ENCODE measurements around the gene VPS26B. TPM values are rescaled to one million over a fixed set of nuclear protein-coding genes. Genes with fewer than 3 reads are reported as not detected.

Gene VPS26B
- total and polyA plus RNA-seq, 2 experiments from 2014 or later = 10.1 to 29.1 TPM

DNA sequence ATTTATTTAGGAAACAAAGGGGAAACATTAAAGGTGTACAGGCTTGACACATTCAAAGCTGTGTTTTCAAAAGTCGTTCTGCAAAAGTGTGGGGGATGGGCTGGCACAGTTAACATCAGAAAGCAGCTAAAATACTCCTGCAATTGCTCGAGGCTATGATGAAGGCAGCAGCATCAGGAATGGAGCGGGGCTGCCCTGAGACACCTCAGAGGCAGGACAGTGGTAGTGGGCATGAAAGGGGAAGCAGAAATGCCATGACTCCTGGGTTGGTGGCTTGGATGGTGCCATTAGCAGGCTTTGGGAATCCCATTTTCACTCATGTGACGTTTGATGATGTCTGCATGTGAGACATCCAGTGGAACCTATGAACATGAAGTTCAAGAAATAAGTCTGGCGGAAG lies 1.4 kb upstream of the VPS26B start (continued):
- TF ChIP-seq EZH2phosphoT487 (IDR thresholded peaks at IDR 0.05; ENCODE audit: unreplicated experiment) (no peak), POLR2AphosphoS5 (IDR thresholded peaks at IDR 0.05; ENCODE audit: low read depth) (no peak), CREB1 (CRISPR knock-in tag; IDR thresholded peaks at IDR 0.05; ENCODE audit: low read depth) (no peak), STAT1 (IDR thresholded peaks at IDR 0.05; ENCODE audit: unreplicated experiment) (no peak)
- TF ChIP-seq, protein P1, sequence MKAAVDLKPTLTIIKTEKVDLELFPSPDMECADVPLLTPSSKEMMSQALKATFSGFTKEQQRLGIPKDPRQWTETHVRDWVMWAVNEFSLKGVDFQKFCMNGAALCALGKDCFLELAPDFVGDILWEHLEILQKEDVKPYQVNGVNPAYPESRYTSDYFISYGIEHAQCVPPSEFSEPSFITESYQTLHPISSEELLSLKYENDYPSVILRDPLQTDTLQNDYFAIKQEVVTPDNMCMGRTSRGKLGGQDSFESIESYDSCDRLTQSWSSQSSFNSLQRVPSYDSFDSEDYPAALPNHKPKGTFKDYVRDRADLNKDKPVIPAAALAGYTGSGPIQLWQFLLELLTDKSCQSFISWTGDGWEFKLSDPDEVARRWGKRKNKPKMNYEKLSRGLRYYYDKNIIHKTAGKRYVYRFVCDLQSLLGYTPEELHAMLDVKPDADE (IDR thresholded peaks at IDR 0.05) = no peak

DNA sequence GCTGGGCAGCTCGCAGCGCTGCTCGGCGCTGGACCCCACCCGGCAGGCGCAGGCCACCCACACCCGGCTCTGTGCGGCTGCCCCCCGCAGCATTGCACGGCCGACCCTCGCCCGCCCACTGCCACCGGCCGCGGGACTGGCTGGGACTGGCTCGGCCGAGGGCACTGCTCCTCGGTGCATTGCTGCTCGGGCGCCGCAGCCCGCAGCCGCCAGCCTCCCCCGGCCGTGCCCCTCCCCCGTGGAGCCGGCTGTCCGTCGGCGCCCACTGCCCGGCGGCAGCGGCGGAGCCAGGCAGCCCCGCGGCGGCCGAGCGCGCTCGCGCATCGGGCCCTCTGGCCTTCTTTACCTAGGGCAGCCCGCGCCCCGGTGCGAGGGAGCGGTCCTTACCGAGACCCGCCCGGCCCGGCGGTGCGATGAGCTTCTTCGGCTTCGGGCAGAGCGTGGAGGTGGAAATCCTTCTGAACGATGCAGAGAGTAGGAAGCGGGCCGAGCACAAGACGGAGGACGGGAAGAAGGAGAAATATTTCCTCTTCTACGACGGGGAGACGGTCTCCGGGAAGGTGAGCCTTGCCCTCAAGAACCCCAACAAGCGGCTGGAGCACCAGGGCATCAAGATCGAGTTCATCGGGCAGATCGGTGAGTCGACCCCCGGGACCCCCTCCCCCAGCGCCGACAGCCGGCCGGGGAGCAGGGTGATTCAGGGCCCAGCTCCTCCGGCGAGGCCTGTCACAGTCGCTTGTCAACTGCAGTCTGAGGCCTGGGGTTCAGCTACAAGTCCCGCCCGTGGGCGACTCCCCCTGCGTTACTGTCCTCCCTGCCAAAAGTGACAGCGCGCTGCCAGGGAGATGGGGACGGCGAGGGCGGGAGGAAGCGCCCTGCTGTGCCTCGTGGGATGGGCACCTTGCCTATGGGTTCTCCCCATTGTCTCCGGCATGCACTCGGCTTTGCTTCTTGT lies 516 bp downstream of the VPS26B start:
- Mint-ChIP-seq H3K4me3 (peak overlapping the region; percentile 94), H3K27me3 (ENCODE audit: insufficient read depth, low read depth, poor library complexity) (peaks cover 12% of the 10 kb centered on the region), H3K27ac (no peak overlapping the region), H3K36me3 (ENCODE audit: low read depth) (peaks cover 11% of the 10 kb centered on the region), H3K9me3 (no peaks in the 10 kb centered on the region), H3K4me1 (peaks cover 32% of the 10 kb centered on the region)
- peaks cover 13% of the 10 kb centered on the region; the same call in 1 of the 2 replicates for H3K27me3 ChIP-seq (ENCODE audit: insufficient read depth)
- peaks cover 17% of the 10 kb centered on the region for H3K4me1 ChIP-seq (ENCODE audit: insufficient read depth)
- H3F3A ChIP-seq (replicated peaks; ENCODE audit: low read depth) = 0 out of 2 replicates have a peak, but pooled peaks cover 2% of the 10 kb centered on the region
- H2AFZ ChIP-seq = peak overlapping the region; percentile 97
- 0 out of 2 replicates have a peak, but pooled peaks have one; percentile 56 for TF ChIP-seq POLR2AphosphoS5 (IDR thresholded peaks at IDR 0.05; ENCODE audit: low read depth)
- TF ChIP-seq, protein P1 (IDR thresholded peaks at IDR 0.05) = no peak
- peak; percentile 47 for ATAC-seq
- H4K20me1 ChIP-seq (replicated peaks; ENCODE audit: insufficient read depth) = peaks cover 26% of the 10 kb centered on the region
- H3K4me3 ChIP-seq = peak overlapping the region; percentile 90
- peaks cover 69% of the 10 kb centered on the region for H3K79me2 ChIP-seq (replicated peaks; ENCODE audit: insufficient read depth)
- H3K9me2 ChIP-seq (ENCODE audit: insufficient read depth) = no peaks in the 10 kb centered on the region
- peak overlapping the region; percentile 97 for H3K4me2 ChIP-seq
- no peak overlapping the region for H3K27ac ChIP-seq (ENCODE audit: low read depth)
- peak; percentile 52 for DNase-seq (ENCODE audit: low spot score)
- H3K36me3 ChIP-seq (ENCODE audit: insufficient read depth) = peaks cover 7% of the 10 kb centered on the region; the same call in 1 of the 2 replicates

DNA sequence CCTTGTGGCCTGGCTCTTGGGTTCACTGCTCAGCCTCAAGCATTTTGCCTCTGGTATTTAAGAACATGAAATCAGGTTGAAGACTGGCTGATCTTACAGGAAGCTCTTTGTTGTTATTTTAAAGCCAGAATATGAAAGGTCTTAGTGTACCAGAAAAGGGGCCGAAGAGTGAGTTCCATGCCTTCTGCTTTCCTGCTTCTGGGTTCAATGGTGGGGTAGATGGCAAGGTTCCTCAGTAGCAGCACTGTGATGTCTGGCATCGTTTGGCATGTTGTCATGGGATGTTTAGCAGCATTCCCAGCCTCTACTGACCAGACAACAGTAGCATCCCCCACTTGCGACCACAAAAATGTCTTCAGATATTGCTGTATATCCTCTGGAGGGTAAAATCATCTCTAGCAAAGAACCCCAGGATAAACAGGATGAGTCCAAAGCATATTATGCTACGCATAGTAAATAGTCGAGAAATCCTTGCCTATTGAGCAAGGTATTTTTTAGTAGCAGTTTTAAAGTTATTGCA lies 2.4 kb downstream of the VPS26B start:
- Mint-ChIP-seq H3K4me1 (peaks cover 30% of the 10 kb centered on the region), H3K27me3 (ENCODE audit: insufficient read depth, low read depth, poor library complexity) (peaks cover 12% of the 10 kb centered on the region), H3K27ac (no peak overlapping the region), H3K9me3 (no peaks in the 10 kb centered on the region), H3K36me3 (ENCODE audit: low read depth) (peaks cover 4% of the 10 kb centered on the region; the same call in 1 of the 3 replicates), H3K4me3 (no peak overlapping the region)
- H3K4me3 ChIP-seq = 0 out of 2 replicates have a peak overlapping the region, but pooled peaks have one; percentile 17
- no peak overlapping the region for H3K4me2 ChIP-seq
- ATAC-seq = no peak
- DNase-seq (ENCODE audit: low spot score) = no peak
- H3K27me3 ChIP-seq (ENCODE audit: insufficient read depth) = peaks cover 13% of the 10 kb centered on the region; the same call in 1 of the 2 replicates
- H4K20me1 ChIP-seq (replicated peaks; ENCODE audit: insufficient read depth) = peaks cover 24% of the 10 kb centered on the region
- H3F3A ChIP-seq (replicated peaks; ENCODE audit: low read depth) = 0 out of 2 replicates have a peak, but pooled peaks cover 2% of the 10 kb centered on the region
- H3K79me2 ChIP-seq (replicated peaks; ENCODE audit: insufficient read depth) = peaks cover 52% of the 10 kb centered on the region
- no peaks in the 10 kb centered on the region for H3K9me2 ChIP-seq (ENCODE audit: insufficient read depth)
- no peak overlapping the region for H3K27ac ChIP-seq (ENCODE audit: low read depth)
- peaks cover 17% of the 10 kb centered on the region for H3K4me1 ChIP-seq (ENCODE audit: insufficient read depth)
- no peak overlapping the region for H2AFZ ChIP-seq
- no peaks in the 10 kb centered on the region for H3K36me3 ChIP-seq (ENCODE audit: insufficient read depth)
- TF ChIP-seq POLR2AphosphoS5 (IDR thresholded peaks at IDR 0.05; ENCODE audit: low read depth) (no peak), EZH2phosphoT487 (IDR thresholded peaks at IDR 0.05; ENCODE audit: unreplicated experiment) (no peak), EZH2 (IDR thresholded peaks at IDR 0.05; ENCODE audit: low read depth, unreplicated experiment) (no peak), JUNB (IDR thresholded peaks at IDR 0.05; ENCODE audit: unreplicated experiment) (no peak), STAT1 (IDR thresholded peaks at IDR 0.05; ENCODE audit: unreplicated experiment) (no peak)
- TF ChIP-seq, protein P1 (IDR thresholded peaks at IDR 0.05) = no peak
